ENCODE data around the gene TTI1.

DNA sequence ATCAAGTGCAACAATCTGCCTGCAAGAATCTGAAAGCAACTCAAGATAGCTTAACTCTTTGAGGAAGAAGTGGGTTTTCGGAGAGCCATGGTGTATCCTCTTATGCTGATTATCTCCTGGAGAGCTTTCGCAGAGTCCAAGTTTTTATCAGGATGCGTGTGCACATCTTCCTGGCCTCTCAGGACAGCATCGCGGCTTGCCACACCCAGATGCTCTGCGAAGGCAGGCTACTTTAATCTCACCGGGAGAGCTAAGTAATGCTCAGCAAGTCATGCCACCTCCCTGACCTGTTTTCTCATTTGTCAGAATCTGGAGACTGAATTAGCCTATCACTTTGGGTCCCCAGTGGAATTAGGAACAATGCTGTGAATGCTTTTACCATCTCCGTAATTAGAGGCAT lies 52.9 kb downstream of the TTI1 start:
- TF ChIP-seq CTCF (IDR thresholded peaks at IDR 0.05 in 4 of 5, conservative IDR thresholded peaks at IDR 0.05 in 1 of 5): no peak
- TF ChIP-seq POLR2A (IDR thresholded peaks at IDR 0.05): no peak
